Lower leg skin (tissue), 4 donors: ENCODE data around the gene ADCY10. TPM values are rescaled to one million over a fixed set of nuclear protein-coding genes. Genes with fewer than 3 reads are reported as not detected.
"Not testable (repeated sequence)": the region's sequence is repeated elsewhere in the genome, so short reads cannot be mapped to it uniquely, and the experiment has no call there.

Source experiments
- DNase-seq, 2 donors: peaks; one replicate each; pipeline ENCODE4 v3.0.0-alpha.2; 2019; ENCODE audit warnings: low spot score in 2 of 2
- H3K4me3 ChIP-seq: fragments of 200-600 bp; sonication (generic); 2 replicates; pipeline ENCODE4 v1.5.1; 2017; ENCODE audit warnings: mild to moderate bottlenecking, low read depth; ENCODE audit not compliant: poor library complexity, severe bottlenecking
- POLR2A ChIP-seq, 2 donors: fragments of 450-650 bp; IDR thresholded peaks; one replicate each; pipeline ENCODE4 v1.6.1; 2016 to 2017; ENCODE audit warnings: antibody characterized with exemption in 2 of 2, mild to moderate bottlenecking in 1 of 2, moderate library complexity in 1 of 2
- WGBS, 2 donors: methylation state at CpG; one replicate each; pipeline ENCODE4 v1.1.5; 2018; 5-methylcytosine and 5-hydroxymethylcytosine counted together
- intact Hi-C: fragments of 100-400 bp; cut with DNase I; formaldehyde crosslinking; loops from one replicate; pipeline ENCODE4 v1.15.0; 2023; ENCODE audit warnings: low total_unique reads
- total RNA-seq, 4 donors: library from RNA; depleted of rRNA; stranded (reverse); fragments of >200 nt; gene quantifications; one replicate each; pipeline ENCODE4 v1.1.0, GENCODE V29; 2016
- TF ChIP-seq, protein P1 (sequence below), 3 donors: fragments of 450-650 bp; IDR thresholded peaks; one replicate each; pipeline ENCODE4 v1.5.1; 2016; ENCODE audit warnings: antibody characterized with exemption in 3 of 3, mild to moderate bottlenecking in 3 of 3, moderate library complexity in 2 of 3

Gene ADCY10
- total RNA-seq, 4 donors from 2014 or later: 0.07 to 0.10 TPM; not detected in 2

DNA sequence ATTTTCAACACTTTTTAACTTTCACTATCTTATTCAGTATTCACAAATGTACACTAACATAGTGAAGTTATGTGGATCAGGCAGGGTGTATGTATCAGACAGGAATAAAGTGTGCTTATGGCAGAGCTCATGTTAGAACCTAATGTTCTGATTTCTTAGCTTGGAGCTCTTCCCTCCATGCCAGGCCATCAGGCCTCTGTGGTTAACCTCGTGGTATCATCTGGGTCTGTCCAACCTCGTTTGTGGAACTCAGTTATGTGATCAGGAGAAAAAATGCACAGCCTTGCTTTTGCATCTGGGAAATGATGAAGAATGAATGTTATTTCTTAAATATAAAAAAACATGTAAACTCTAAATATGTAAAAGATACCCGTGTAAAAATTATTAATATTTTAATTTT is 105.2 kb downstream of the ADCY10 start:
- H3K4me3 ChIP-seq: no peak overlapping the region
- TF ChIP-seq POLR2A (IDR thresholded peaks at IDR 0.05): no peak
- TF ChIP-seq, protein P1, sequence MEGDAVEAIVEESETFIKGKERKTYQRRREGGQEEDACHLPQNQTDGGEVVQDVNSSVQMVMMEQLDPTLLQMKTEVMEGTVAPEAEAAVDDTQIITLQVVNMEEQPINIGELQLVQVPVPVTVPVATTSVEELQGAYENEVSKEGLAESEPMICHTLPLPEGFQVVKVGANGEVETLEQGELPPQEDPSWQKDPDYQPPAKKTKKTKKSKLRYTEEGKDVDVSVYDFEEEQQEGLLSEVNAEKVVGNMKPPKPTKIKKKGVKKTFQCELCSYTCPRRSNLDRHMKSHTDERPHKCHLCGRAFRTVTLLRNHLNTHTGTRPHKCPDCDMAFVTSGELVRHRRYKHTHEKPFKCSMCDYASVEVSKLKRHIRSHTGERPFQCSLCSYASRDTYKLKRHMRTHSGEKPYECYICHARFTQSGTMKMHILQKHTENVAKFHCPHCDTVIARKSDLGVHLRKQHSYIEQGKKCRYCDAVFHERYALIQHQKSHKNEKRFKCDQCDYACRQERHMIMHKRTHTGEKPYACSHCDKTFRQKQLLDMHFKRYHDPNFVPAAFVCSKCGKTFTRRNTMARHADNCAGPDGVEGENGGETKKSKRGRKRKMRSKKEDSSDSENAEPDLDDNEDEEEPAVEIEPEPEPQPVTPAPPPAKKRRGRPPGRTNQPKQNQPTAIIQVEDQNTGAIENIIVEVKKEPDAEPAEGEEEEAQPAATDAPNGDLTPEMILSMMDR (IDR thresholded peaks at IDR 0.05): no peak
- 59 to 65% methylated on average over 3 of the region's 3 CpGs for WGBS, 2 donors
- no peak for DNase-seq
- intact Hi-C loops: loop anchor here (10.0 kb wide), 1 partner anchor 84 kb away; the partner anchor contains the start of gene MPZL1

DNA sequence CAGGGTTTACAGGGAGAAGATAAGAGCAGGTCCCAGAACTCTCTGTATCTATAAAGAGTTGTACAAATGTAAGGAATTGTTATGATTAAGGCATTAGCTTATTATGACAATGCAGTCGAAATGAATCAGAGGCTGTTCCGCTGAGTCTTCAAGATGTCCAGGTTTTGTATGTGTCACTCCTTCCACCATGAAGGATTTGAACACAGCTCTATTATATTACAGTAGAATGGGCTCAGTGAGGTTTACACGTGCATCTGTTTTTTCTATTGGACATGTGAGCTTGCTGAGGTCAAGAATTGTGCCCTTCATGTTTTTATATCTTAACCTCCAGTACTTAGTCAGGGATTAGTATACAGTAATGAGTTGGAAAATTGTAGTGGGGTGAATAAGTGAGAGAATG is 105.8 kb downstream of the ADCY10 start:
- 85 to 95% methylated on average over 3 of the region's 3 CpGs for WGBS, 2 donors
- TF ChIP-seq POLR2A (IDR thresholded peaks at IDR 0.05): no peak
- TF ChIP-seq, protein P1 (IDR thresholded peaks at IDR 0.05): no peak
- no peak for DNase-seq
- H3K4me3 ChIP-seq: no peak overlapping the region
- intact Hi-C loops: loop anchor here (10.0 kb wide), 1 partner anchor 83 kb away; the partner anchor contains the start of gene MPZL1

DNA sequence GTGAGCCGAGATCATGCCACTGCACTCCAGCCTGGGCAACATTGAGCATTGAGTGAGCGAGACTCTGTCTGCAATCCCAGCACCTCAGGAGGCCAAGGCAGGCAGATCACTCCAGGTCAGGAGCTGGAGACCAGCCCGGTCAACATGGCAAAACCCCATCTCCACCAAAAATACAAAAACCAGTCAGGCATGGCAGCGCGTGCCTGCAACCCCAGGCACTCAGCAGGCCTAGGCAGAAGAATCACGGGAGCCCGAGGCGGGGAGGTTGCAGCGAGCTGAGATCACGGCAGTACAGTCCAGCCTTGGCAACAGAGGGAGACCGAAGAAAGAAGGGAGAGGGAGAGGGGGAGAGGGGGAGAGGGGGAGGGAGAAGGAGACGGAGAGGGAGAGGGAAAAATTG is 107.3 kb downstream of the ADCY10 start:
- not testable (repeated sequence) for H3K4me3 ChIP-seq, DNase-seq
- 92 to 97% methylated on average over 12 of the region's 12 CpGs for WGBS, 2 donors
- intact Hi-C loops: loop anchor here (10.0 kb wide), 1 partner anchor 82 kb away; the partner anchor contains the start of gene MPZL1

DNA sequence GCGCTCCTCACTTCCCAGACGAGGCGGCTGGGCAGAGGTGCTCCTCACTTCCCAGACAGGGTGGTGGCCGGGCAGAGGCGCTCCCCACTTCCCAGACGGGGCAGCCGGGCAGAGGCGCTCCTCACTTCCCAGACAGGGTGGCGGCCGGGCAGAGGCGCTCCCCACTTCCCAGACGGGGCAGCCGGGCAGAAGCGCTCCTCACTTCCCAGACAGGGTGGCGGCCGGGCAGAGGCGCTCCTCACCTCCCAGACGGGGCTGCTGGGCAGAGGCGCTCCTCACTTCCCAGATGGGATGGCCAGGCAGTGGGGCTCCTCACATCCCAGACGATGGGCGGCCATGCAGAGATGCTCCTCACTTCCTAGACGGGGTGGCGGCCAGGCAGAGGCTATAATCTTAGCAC is 107.7 kb downstream of the ADCY10 start:
- DNase-seq, H3K4me3 ChIP-seq: not testable (repeated sequence)
- 91 to 95% methylated on average over 16 to 23 of the region's 23 CpGs for WGBS, 2 donors
- intact Hi-C loops: loop anchor here (10.0 kb wide), 1 partner anchor 81 kb away; the partner anchor contains the start of gene MPZL1

DNA sequence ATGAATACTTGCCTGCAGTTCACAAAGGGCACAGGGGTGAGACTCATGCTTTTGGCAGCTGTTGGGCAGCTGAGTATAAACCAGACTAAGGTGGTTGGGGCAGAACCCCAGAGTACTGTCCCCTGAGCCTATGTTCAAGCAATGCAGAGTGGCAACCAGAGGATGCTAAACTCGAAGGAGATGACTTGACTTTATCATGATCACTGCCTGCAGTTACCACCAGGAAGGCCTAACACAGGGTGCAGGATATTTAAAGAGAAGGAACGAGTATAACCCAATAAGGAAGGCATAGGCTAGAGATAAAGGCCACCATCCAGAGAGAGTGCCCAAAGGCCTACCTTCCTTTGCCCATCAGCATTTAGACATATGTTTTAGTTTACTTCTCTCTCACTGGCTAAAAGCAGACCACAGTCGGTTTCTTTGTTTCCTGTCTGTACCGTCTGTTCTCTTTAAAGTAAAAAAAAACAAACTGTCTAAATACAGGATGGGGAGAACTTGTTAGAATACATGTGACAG is 108.8 kb downstream of the ADCY10 start:
- DNase-seq: no peak
- 66 to 68% methylated on average over 4 of the region's 4 CpGs for WGBS, 2 donors
- intact Hi-C loops: loop anchor here (10.0 kb wide), 1 partner anchor 80 kb away; the partner anchor contains the start of gene MPZL1
- no peak overlapping the region for H3K4me3 ChIP-seq
- TF ChIP-seq POLR2A (IDR thresholded peaks at IDR 0.05): no peak
- TF ChIP-seq, protein P1 (IDR thresholded peaks at IDR 0.05): no peak

DNA sequence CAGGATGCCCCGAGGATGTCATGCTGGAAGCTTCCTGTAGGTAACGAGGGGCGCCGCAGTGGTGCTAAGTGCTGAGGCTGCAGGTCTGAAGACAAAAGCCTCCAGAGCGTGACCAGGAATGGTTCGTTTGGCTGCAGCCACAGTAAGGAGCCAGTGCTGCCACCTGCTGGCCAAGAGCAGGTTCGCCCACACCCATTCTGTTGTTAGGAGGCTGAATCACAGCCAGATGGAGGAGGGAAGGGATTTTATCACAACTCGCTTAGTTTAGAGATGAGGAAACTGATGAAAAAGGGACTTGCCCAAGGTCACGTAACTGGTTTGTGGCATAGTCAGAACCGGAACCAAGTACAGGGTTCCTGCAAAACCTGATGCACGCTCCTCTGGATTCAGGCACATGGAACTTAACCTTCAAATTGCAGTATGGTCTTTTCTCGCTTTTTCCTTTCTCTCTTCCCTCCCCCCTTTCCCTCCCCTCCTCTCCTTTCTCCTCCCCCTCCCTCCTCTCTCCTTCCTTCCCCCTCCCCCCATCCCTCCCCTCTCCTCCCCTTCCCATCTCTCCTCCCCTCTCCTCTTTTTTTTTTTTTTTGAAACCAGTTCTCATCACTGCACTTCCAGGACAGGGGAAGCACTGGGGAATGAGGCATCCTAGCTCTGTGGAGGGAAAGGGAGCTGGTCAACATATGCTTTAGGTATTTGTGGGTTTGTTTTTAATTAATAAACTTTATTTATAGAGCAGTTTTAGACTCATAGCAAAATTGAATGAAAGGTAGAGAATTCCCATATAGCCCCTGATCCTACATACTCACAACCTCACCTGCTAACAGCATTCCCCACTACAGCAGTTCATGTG is 110.4 kb downstream of the ADCY10 start:
- DNase-seq: peak; percentile 93 to 98
- intact Hi-C loops: loop anchor here (10.0 kb wide), 1 partner anchor 79 kb away; the partner anchor contains the start of gene MPZL1

More for the DNA sequence above, 110.4 kb downstream of the ADCY10 start:
- TF ChIP-seq POLR2A (IDR thresholded peaks at IDR 0.05): no peak
- TF ChIP-seq, protein P1 (IDR thresholded peaks at IDR 0.05): peak in 1 of 3 donors; percentile 71
- no peak overlapping the region for H3K4me3 ChIP-seq
- WGBS, 2 donors: 9 to 11% methylated on average over 12 of the region's 12 CpGs
